Immature natural killer cell (primary cell): ENCODE data around the gene RELCH. TPM values are rescaled to one million over a fixed set of nuclear protein-coding genes. Genes with fewer than 3 reads are reported as not detected.

Experiments used
- DNase-seq, 3 donors: peaks; one replicate each; pipeline ENCODE4 v3.0.0; 2022; ENCODE audit warnings: mixed read lengths in 1 of 3
- H3K27ac Mint-ChIP-seq, 6 donors: one replicate each; pipeline ENCODE4 v1.8.0; 2020; ENCODE audit warnings: mixed read lengths in 6 of 6, mild to moderate bottlenecking in 5 of 6, inconsistent platforms in 4 of 6, moderate library complexity in 3 of 6
- H3K27me3 Mint-ChIP-seq, 3 donors: one replicate each; pipeline ENCODE4 v1.8.0; 2020 to 2021; ENCODE audit warnings: low read depth in 3 of 3, mild to moderate bottlenecking in 3 of 3, mixed read lengths in 3 of 3, moderate library complexity in 3 of 3, inconsistent platforms in 1 of 3
- H3K36me3 Mint-ChIP-seq, 3 donors: one replicate each; pipeline ENCODE4 v1.8.0; 2020; ENCODE audit warnings: mixed read lengths in 3 of 3, inconsistent platforms in 2 of 3, mild to moderate bottlenecking in 2 of 3
- H3K4me1 Mint-ChIP-seq, 2 donors: one replicate each; pipeline ENCODE4 v1.8.0; 2020; ENCODE audit warnings: inconsistent platforms in 2 of 2, mild to moderate bottlenecking in 2 of 2, mixed read lengths in 2 of 2, moderate library complexity in 1 of 2
- H3K4me3 Mint-ChIP-seq, 5 donors: one replicate each; pipeline ENCODE4 v1.8.0; 2020; ENCODE audit warnings: mild to moderate bottlenecking in 5 of 5, mixed read lengths in 5 of 5, inconsistent platforms in 3 of 5, moderate library complexity in 3 of 5
- H3K9me3 Mint-ChIP-seq, 6 donors: one replicate each; pipeline ENCODE4 v1.8.0; 2020; ENCODE audit warnings: mild to moderate bottlenecking in 6 of 6, mixed read lengths in 6 of 6, inconsistent platforms in 4 of 6, moderate library complexity in 3 of 6
- polyA plus RNA-seq, 3 donors: library from polyadenylated mRNA; unstranded; fragments of 300-500 nt; fragmentation: Illumina TruSeq; gene quantifications; one replicate each; pipeline ENCODE4 v1.2.3, GENCODE V29; 2021

The RELCH gene
- polyA plus RNA-seq, 3 donors from 2014 or later, result 4.5 to 7.9 (median 6.2) TPM

GRCh38 chr18:62201870-62202269, 14.8 kb downstream of the RELCH start:
- Mint-ChIP-seq H3K27me3 (no peaks in the 10 kb centered on the region), H3K4me1 (peaks cover 38 to 73% of the 10 kb centered on the region in 2 donors), H3K9me3 (no peaks in the 10 kb centered on the region)

GRCh38 chr18:62205824-62206223, 18.8 kb downstream of the RELCH start:
- no peaks in the 10 kb centered on the region for H3K27me3 Mint-ChIP-seq
- H3K4me1 Mint-ChIP-seq, result peaks cover 50 to 74% of the 10 kb centered on the region in 2 donors
- no peak for DNase-seq
- H3K36me3 Mint-ChIP-seq, result peaks cover 0 to 5% (median 0%) of the 10 kb centered on the region in 3 donors
- H3K27ac Mint-ChIP-seq, result no peak overlapping the region
- no peak overlapping the region for H3K4me3 Mint-ChIP-seq
- no peaks in the 10 kb centered on the region for H3K9me3 Mint-ChIP-seq

More at GRCh38 chr18:62201870-62202269, 14.8 kb downstream of the RELCH start:
- Mint-ChIP-seq H3K4me3 (no peak overlapping the region), H3K36me3 (no peaks in the 10 kb centered on the region), H3K27ac (no peak overlapping the region)
- no peak for DNase-seq

DNA sequence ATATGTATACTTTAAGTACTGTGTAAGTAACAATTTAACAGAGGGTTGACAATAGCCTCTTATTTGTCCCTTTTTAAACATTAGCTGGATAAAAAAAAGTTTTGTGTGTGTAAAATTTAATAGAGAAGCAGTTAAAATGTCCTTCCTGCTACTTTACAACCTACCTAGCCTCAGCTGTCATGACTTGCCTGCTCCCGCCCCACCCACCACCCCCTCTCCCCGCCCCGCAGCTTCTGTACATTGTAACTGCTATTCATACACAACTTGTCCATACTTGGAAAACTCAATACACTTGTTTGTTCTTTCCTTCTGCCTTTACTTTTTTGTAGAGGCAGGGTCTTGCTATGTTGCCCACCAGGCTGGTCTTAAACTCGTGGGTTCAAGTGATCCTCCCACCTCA, 19.5 kb downstream of the RELCH start:
- H3K4me1 Mint-ChIP-seq, result peaks cover 50 to 78% of the 10 kb centered on the region in 2 donors
- H3K27ac Mint-ChIP-seq, result no peak overlapping the region
- DNase-seq, result no peak
- no peaks in the 10 kb centered on the region for H3K27me3 Mint-ChIP-seq
- H3K9me3 Mint-ChIP-seq, result no peaks in the 10 kb centered on the region
- peaks cover 0 to 5% (median 0%) of the 10 kb centered on the region in 3 donors for H3K36me3 Mint-ChIP-seq
- no peak overlapping the region for H3K4me3 Mint-ChIP-seq

- peaks cover 48 to 80% of the 10 kb centered on the region in 2 donors for H3K4me1 Mint-ChIP-seq
- H3K4me3 Mint-ChIP-seq, result no peak overlapping the region
- no peak overlapping the region for H3K27ac Mint-ChIP-seq
- DNase-seq, result no peak
- H3K27me3 Mint-ChIP-seq, result no peaks in the 10 kb centered on the region
- H3K36me3 Mint-ChIP-seq, result peaks cover 0 to 11% (median 5%) of the 10 kb centered on the region in 3 donors
- no peaks in the 10 kb centered on the region for H3K9me3 Mint-ChIP-seq
Observed at GRCh38 chr18:62209046-62209445, 22.0 kb downstream of the RELCH start.

GRCh38 chr18:62210138-62210537, 23.1 kb downstream of the RELCH start:
- Mint-ChIP-seq H3K36me3 (peaks cover 0 to 16% (median 5%) of the 10 kb centered on the region in 3 donors), H3K27ac (no peak overlapping the region), H3K4me1 (peaks cover 42 to 76% of the 10 kb centered on the region in 2 donors)

DNA sequence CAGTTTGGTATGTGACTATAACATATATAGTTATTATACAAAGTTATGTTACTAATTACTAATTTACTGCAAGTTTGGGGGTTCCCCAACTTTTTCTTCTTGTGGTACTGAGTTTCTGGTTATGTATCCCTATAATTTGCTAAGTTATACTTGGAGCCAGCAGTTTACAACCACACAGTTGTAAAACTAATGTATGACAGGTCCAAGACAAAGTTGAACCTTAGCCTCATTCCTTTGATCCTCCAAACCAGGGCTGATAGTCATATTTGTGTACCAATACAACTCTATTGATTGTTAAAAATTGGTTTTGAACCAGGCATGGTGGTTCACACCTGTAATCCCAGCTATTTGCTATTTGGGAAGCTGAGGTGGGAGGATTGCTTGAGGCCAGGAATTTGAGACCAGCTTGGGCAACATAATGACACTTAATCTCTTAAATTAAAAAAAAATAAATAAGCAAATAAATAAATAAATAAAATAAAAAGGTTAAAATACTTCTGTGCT, 24.3 kb downstream of the RELCH start:
- no peak overlapping the region for H3K4me3 Mint-ChIP-seq
- H3K27ac Mint-ChIP-seq, result no peak overlapping the region
- no peaks in the 10 kb centered on the region for H3K9me3 Mint-ChIP-seq
- no peak for DNase-seq
- H3K36me3 Mint-ChIP-seq, result peaks cover 0 to 16% (median 5%) of the 10 kb centered on the region in 3 donors
- no peaks in the 10 kb centered on the region for H3K27me3 Mint-ChIP-seq
- peaks cover 32 to 74% of the 10 kb centered on the region in 2 donors for H3K4me1 Mint-ChIP-seq

More at GRCh38 chr18:62210138-62210537, 23.1 kb downstream of the RELCH start:
- no peak overlapping the region for H3K4me3 Mint-ChIP-seq
- no peaks in the 10 kb centered on the region for H3K9me3 Mint-ChIP-seq
- no peaks in the 10 kb centered on the region for H3K27me3 Mint-ChIP-seq
- DNase-seq, result no peak

DNA sequence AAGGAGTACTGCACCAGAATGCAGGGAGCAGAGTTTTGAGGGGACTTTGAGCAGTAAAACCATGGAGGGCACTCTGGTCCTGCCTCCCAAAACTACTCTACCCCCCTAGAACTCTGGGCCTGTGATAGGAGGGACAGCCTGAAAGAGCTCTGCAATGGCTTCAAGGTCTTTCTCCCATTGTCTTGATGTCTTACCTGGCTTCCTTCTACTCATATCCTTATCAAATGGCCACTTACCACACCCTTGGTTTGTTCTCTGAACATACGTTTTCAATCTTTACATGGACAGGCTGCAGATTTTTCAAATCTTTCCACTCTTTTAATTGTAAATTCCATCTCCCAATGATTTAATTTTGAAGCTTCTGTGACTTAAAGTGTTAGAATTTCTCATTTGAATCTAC, 27.7 kb downstream of the RELCH start:
- Mint-ChIP-seq H3K9me3 (no peaks in the 10 kb centered on the region), H3K4me1 (peaks cover 11 to 71% of the 10 kb centered on the region in 2 donors), H3K36me3 (peaks cover 0 to 16% (median 5%) of the 10 kb centered on the region in 3 donors), H3K27ac (no peak overlapping the region), H3K4me3 (no peak overlapping the region), H3K27me3 (no peaks in the 10 kb centered on the region)
- DNase-seq, result no peak

- no peak overlapping the region for H3K27ac Mint-ChIP-seq
- H3K36me3 Mint-ChIP-seq, result peaks cover 20 to 45% (median 32%) of the 10 kb centered on the region in 3 donors
- H3K27me3 Mint-ChIP-seq, result no peaks in the 10 kb centered on the region
- no peaks in the 10 kb centered on the region for H3K9me3 Mint-ChIP-seq
- peaks cover 3 to 25% of the 10 kb centered on the region in 2 donors for H3K4me1 Mint-ChIP-seq
- DNase-seq, result no peak
- H3K4me3 Mint-ChIP-seq, result no peak overlapping the region
Observed at GRCh38 chr18:62224229-62224628, 37.2 kb downstream of the RELCH start.

DNA sequence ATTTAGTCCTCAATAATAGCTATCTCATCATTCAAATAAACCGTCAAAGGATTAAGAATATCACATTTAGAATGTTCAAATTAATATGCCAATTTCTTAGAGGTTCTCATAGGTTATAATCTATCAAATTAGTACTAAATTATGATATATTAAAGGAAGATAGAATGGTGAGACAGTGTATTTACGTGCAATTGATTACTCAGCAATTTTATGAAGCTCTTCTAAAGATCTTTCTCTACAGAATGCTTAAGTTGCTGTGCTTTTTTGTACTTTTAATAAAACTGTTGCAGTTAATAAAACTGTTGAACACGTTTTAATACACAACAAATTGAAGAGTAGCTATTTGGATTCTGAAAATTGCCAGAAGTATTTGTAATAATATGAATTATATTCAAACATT, 39.0 kb downstream of the RELCH start:
- Mint-ChIP-seq H3K9me3 (no peaks in the 10 kb centered on the region), H3K27me3 (no peaks in the 10 kb centered on the region), H3K4me1 (peaks cover 2 to 9% of the 10 kb centered on the region in 2 donors), H3K4me3 (no peak overlapping the region), H3K36me3 (peaks cover 26 to 60% (median 32%) of the 10 kb centered on the region in 3 donors), H3K27ac (no peak overlapping the region)
- DNase-seq, result no peak

DNA sequence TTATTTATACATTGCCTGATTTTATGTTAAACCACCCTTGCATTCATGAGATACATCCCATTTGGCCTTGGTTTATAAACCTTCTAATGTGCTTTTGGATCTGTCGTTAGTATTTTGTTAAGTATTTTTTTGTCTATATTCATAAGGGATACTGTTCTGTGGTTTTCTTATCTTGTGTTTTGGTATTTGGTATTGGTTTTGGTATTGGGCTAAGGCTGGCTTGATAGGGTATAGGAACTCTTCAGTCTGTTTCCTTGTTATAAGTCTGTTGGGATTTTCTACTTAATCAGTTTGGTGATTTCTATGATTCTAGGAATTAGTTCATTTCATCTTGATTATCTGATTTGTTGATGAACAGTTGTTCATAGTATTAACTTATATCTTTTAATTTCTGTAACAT, 49.2 kb downstream of the RELCH start:
- Mint-ChIP-seq H3K4me3 (no peak overlapping the region), H3K4me1 (peaks cover 0 to 21% of the 10 kb centered on the region in 2 donors), H3K36me3 (peaks cover 9 to 26% (median 18%) of the 10 kb centered on the region in 3 donors), H3K9me3 (no peaks in the 10 kb centered on the region), H3K27ac (no peak overlapping the region), H3K27me3 (no peaks in the 10 kb centered on the region)
- DNase-seq, result no peak

- Mint-ChIP-seq H3K27me3 (no peaks in the 10 kb centered on the region), H3K36me3 (peaks cover 4 to 18% (median 15%) of the 10 kb centered on the region in 3 donors), H3K4me1 (peaks cover 0 to 21% of the 10 kb centered on the region in 2 donors), H3K4me3 (no peak overlapping the region), H3K9me3 (no peaks in the 10 kb centered on the region), H3K27ac (peak overlapping the region in 1 of 6 donors; percentile 80)
- no peak for DNase-seq
Observed at GRCh38 chr18:62239475-62239874, 52.4 kb downstream of the RELCH start.

DNA sequence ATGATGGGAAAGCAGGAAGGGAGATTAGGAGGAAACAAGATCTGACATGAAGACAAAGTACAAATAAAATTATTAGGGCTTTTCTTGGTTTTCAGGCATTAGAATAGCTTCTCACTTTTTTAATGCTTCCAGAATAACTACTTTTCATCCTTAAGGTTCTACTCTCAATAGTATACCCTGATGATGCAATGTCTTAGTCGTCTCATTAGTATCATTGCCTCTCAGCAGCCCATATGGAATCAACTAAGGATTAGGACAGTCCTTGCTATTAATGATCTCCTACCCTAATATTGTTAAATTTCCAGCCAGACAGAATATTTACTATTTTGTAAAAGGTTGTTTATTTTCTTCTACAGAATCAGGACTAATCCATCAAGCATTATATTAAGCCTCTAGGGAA, 55.9 kb downstream of the RELCH start:
- DNase-seq, result no peak
- H3K27me3 Mint-ChIP-seq, result no peaks in the 10 kb centered on the region
- peaks cover 0 to 9% of the 10 kb centered on the region in 2 donors for H3K4me1 Mint-ChIP-seq
- no peaks in the 10 kb centered on the region for H3K9me3 Mint-ChIP-seq
- H3K27ac Mint-ChIP-seq, result peak overlapping the region in 1 of 6 donors; percentile 28
- H3K4me3 Mint-ChIP-seq, result no peak overlapping the region
- H3K36me3 Mint-ChIP-seq, result peaks cover 8 to 22% (median 8%) of the 10 kb centered on the region in 3 donors

- peaks cover 4 to 19% (median 8%) of the 10 kb centered on the region in 3 donors for H3K36me3 Mint-ChIP-seq
Observed at GRCh38 chr18:62245177-62245576, 58.1 kb downstream of the RELCH start.

DNA sequence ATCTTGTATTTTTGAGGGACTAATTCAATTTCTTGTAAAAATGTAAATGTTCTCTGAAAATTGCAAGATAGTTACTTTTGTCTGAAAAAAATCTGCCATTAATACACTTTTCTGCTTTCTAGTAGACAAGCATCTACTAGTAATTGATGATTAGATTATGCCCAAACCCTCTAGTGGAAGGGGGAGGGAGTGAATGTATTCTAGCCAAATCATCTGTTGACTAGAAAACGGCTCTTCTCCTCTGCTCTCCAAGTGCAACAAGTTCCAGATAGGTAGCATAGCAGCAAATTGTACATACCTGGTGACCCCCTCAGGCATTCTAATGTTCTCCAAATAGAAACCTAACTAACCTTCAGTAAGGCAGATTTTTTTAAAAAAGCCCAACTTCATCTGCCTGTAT, 58.6 kb downstream of the RELCH start:
- Mint-ChIP-seq H3K9me3 (no peaks in the 10 kb centered on the region), H3K4me1 (no peaks in the 10 kb centered on the region), H3K36me3 (peaks cover 4 to 17% (median 8%) of the 10 kb centered on the region in 3 donors), H3K27ac (no peak overlapping the region), H3K4me3 (no peak overlapping the region), H3K27me3 (no peaks in the 10 kb centered on the region)
- no peak for DNase-seq

More at GRCh38 chr18:62245177-62245576, 58.1 kb downstream of the RELCH start:
- DNase-seq, result no peak
- Mint-ChIP-seq H3K4me1 (no peaks in the 10 kb centered on the region), H3K27ac (no peak overlapping the region), H3K4me3 (no peak overlapping the region), H3K9me3 (no peaks in the 10 kb centered on the region), H3K27me3 (no peaks in the 10 kb centered on the region)

- Mint-ChIP-seq H3K36me3 (peaks cover 4 to 16% (median 9%) of the 10 kb centered on the region in 3 donors), H3K4me1 (no peaks in the 10 kb centered on the region), H3K4me3 (no peak overlapping the region), H3K27ac (peak overlapping the region in 2 of 6 donors; percentile 14 to 21), H3K27me3 (no peaks in the 10 kb centered on the region), H3K9me3 (no peaks in the 10 kb centered on the region)
- no peak for DNase-seq
Observed at GRCh38 chr18:62248313-62248712, 61.3 kb downstream of the RELCH start.
